ACC112 (cell line): Measurements from ENCODE around the gene CAMK4.

Experiments used
- H2AFZ ChIP-seq: fragments of 200-600 bp; sonication (generic); one replicate; pipeline ENCODE4 v1.6.0; 2017; ENCODE audit warnings: antibody characterized with exemption, low read length; ENCODE audit not compliant: unreplicated experiment
- H3K27ac ChIP-seq: fragments of 200-600 bp; sonication (generic); 2 replicates; pipeline ENCODE4 v1.5.1; 2014; ENCODE audit warnings: low read depth, mild to moderate bottlenecking, antibody characterized with exemption, low read length, moderate library complexity
- H3K27me3 ChIP-seq: fragments of 200-600 bp; sonication (generic); 2 replicates; pipeline ENCODE4 v1.6.1; 2014; ENCODE audit warnings: mild to moderate bottlenecking, antibody characterized with exemption, low read length, moderate library complexity, mixed read lengths; ENCODE audit not compliant: insufficient read depth
- H3K36me3 ChIP-seq: fragments of 200-600 bp; sonication (generic); 2 replicates; pipeline ENCODE4 v1.6.1; 2016; ENCODE audit warnings: mild to moderate bottlenecking, antibody characterized with exemption, low read length, moderate library complexity, mixed read lengths; ENCODE audit not compliant: insufficient read depth
- H3K4me1 ChIP-seq: fragments of 200-600 bp; sonication (generic); one replicate; pipeline ENCODE4 v1.6.1; 2016; ENCODE audit warnings: low read length, mixed read lengths; ENCODE audit not compliant: insufficient read depth, unreplicated experiment, control insufficient read depth
- H3K4me3 ChIP-seq: fragments of 200-600 bp; sonication (generic); 2 replicates; pipeline ENCODE4 v1.5.1; 2014; ENCODE audit warnings: mild to moderate bottlenecking, low read depth, low read length
- H3K79me2 ChIP-seq: fragments of 200-600 bp; sonication (generic); one replicate; pipeline ENCODE4 v1.6.0; 2016; ENCODE audit warnings: low read length; ENCODE audit not compliant: control insufficient read depth, unreplicated experiment, insufficient read depth

Gene CAMK4

GRCh38 chr5:111453295-111453694 lies 229.1 kb downstream of the CAMK4 start:
- Histone ChIP-seq H3K4me3 (0 out of 2 replicates have a peak overlapping the region, but pooled peaks have one; percentile 2), H2AFZ (peak overlapping the region; percentile 16), H3K79me2 (no peaks in the 10 kb centered on the region), H3K36me3 (no peaks in the 10 kb centered on the region), H3K4me1 (peaks cover 11% of the 10 kb centered on the region), H3K27ac (peak overlapping the region; percentile 50), H3K27me3 (no peaks in the 10 kb centered on the region)

GRCh38 chr5:111453747-111454146 lies 229.6 kb downstream of the CAMK4 start:
- Histone ChIP-seq H3K79me2 (no peaks in the 10 kb centered on the region), H3K27ac (peak overlapping the region; percentile 50), H3K4me3 (peak overlapping the region; percentile 21; the same call in 1 of the 2 replicates), H3K36me3 (no peaks in the 10 kb centered on the region), H3K4me1 (peaks cover 11% of the 10 kb centered on the region), H3K27me3 (no peaks in the 10 kb centered on the region), H2AFZ (peak overlapping the region; percentile 16)

- Histone ChIP-seq H3K79me2 (no peaks in the 10 kb centered on the region), H3K36me3 (no peaks in the 10 kb centered on the region), H3K27ac (0 out of 2 replicates have a peak overlapping the region, but pooled peaks have one; percentile 12), H3K27me3 (no peaks in the 10 kb centered on the region), H2AFZ (peak overlapping the region; percentile 22), H3K4me1 (peaks cover 11% of the 10 kb centered on the region), H3K4me3 (peak overlapping the region; percentile 21; the same call in 1 of the 2 replicates)
Measured at GRCh38 chr5:111454198-111454622, 230.0 kb downstream of the CAMK4 start.

DNA sequence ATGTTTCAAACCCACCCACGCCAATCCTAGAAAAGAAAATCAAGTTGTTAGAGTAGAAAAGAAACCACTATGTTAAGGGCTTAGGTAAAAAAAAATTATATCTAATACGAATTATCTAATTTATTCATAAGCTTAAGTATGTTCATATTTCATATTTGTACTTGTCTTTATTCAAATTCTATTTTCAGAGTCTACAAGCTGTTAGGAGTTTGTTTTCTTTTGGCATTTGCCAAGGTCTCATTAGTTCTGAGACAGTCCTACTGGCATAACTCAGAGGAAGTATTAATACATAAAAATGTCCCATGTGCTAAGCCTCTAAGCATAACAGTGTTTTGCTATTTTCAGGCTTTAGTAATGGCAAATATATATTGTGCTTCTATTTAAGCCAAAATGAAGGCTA lies 230.6 kb downstream of the CAMK4 start:
- Histone ChIP-seq H3K27ac (no peak overlapping the region), H2AFZ (no peak overlapping the region), H3K4me3 (no peak overlapping the region), H3K79me2 (no peaks in the 10 kb centered on the region), H3K27me3 (no peaks in the 10 kb centered on the region), H3K4me1 (peaks cover 11% of the 10 kb centered on the region), H3K36me3 (no peaks in the 10 kb centered on the region)

DNA sequence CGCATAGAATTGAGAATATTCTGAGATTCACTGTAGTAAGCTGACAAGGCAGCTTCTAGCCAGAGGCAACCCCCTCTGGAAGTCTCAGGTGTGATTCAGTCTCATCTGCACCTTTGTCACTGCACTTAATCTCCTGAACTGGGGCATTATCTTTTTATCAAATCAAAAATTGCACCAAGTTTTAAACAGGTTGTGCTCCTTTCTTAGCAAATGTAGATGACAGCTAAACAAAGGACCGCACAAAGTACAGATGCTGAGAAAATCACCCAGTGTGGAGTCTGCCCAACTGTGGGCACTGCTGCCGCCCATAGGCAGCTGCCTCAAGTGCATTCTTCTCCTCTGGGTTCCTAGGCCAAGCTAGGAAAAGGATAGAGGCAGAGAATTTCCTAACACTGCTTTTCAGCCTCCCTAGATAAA lies 237.1 kb downstream of the CAMK4 start:
- Histone ChIP-seq H2AFZ (no peak overlapping the region), H3K36me3 (no peaks in the 10 kb centered on the region), H3K79me2 (no peaks in the 10 kb centered on the region), H3K27me3 (no peaks in the 10 kb centered on the region), H3K4me1 (no peaks in the 10 kb centered on the region), H3K27ac (no peak overlapping the region), H3K4me3 (no peak overlapping the region)

DNA sequence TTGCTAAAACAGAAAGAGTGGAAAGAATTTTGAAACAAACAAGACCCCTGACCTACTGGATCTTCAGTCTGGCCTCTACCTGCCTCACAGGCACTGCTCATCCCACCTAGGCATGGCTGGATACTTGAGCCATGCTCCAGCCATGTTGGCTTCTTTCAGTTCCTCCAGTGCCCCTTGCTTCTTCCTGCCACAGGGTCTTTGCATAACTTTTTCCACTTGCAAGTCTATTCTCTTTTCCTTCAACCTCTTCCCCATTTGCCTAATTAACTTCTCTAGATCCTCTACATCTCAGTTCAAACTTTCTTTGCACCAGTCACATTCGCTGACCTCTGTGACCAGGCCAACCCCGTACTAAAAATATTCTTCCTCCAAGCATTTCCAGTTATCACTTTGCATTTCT lies 237.8 kb downstream of the CAMK4 start:
- no peak overlapping the region for H3K4me3 ChIP-seq

GRCh38 chr5:111463311-111463710 lies 239.1 kb downstream of the CAMK4 start:
- Histone ChIP-seq H3K27me3 (no peaks in the 10 kb centered on the region), H3K4me1 (no peaks in the 10 kb centered on the region), H3K36me3 (no peaks in the 10 kb centered on the region), H2AFZ (no peak overlapping the region), H3K27ac (no peak overlapping the region), H3K4me3 (no peak overlapping the region), H3K79me2 (no peaks in the 10 kb centered on the region)

More for the DNA sequence above, 237.8 kb downstream of the CAMK4 start:
- Histone ChIP-seq H2AFZ (no peak overlapping the region), H3K4me1 (no peaks in the 10 kb centered on the region), H3K27ac (no peak overlapping the region), H3K79me2 (no peaks in the 10 kb centered on the region), H3K36me3 (no peaks in the 10 kb centered on the region), H3K27me3 (no peaks in the 10 kb centered on the region)

GRCh38 chr5:111469293-111469896 lies 245.2 kb downstream of the CAMK4 start:
- Histone ChIP-seq H3K27me3 (no peaks in the 10 kb centered on the region), H3K4me3 (no peak overlapping the region), H2AFZ (no peak overlapping the region), H3K27ac (no peak overlapping the region), H3K36me3 (no peaks in the 10 kb centered on the region), H3K79me2 (no peaks in the 10 kb centered on the region), H3K4me1 (no peaks in the 10 kb centered on the region)

- Histone ChIP-seq H3K27me3 (no peaks in the 10 kb centered on the region), H3K36me3 (no peaks in the 10 kb centered on the region), H3K4me3 (no peak overlapping the region), H3K79me2 (no peaks in the 10 kb centered on the region), H2AFZ (no peak overlapping the region), H3K27ac (no peak overlapping the region), H3K4me1 (no peaks in the 10 kb centered on the region)
Measured at GRCh38 chr5:111469903-111470302, 245.7 kb downstream of the CAMK4 start.

GRCh38 chr5:111472096-111472495 lies 247.9 kb downstream of the CAMK4 start:
- no peak overlapping the region for H3K4me3 ChIP-seq
- no peaks in the 10 kb centered on the region for H3K27me3 ChIP-seq
- no peak overlapping the region for H3K27ac ChIP-seq
- no peak overlapping the region for H2AFZ ChIP-seq
- no peaks in the 10 kb centered on the region for H3K4me1 ChIP-seq
- no peaks in the 10 kb centered on the region for H3K36me3 ChIP-seq
- no peaks in the 10 kb centered on the region for H3K79me2 ChIP-seq

- Histone ChIP-seq H2AFZ (no peak overlapping the region), H3K4me1 (no peaks in the 10 kb centered on the region), H3K79me2 (no peaks in the 10 kb centered on the region), H3K36me3 (no peaks in the 10 kb centered on the region), H3K4me3 (no peak overlapping the region), H3K27ac (no peak overlapping the region), H3K27me3 (no peaks in the 10 kb centered on the region)
Measured at GRCh38 chr5:111472579-111472978, 248.4 kb downstream of the CAMK4 start.
